Spleen (tissue), 11 donors: ENCODE results near the gene AADACL3. TPM values are rescaled to one million over a fixed set of nuclear protein-coding genes. Genes with fewer than 3 reads are reported as not detected.

ENCODE experiments used
- DNase-seq: peaks from one replicate; pipeline ENCODE4 v3.0.0-alpha.2; 2020
- H3K27ac ChIP-seq, 8 donors: fragments of 200-600 bp; sonication (generic) in 7 of 8; 1 replicate in 4 of 8; 2 replicates in 4 of 8; pipeline versions ENCODE4 v1.5.0 to v1.8.0; 2016 to 2021; ENCODE audit warnings: inconsistent platforms in 4 of 8, mild to moderate bottlenecking in 4 of 8, moderate library complexity in 1 of 8
- H3K27me3 ChIP-seq, 7 donors: fragments of 200-600 bp; sonication (generic) in 6 of 7; replicated peaks in 1 of 7; 1 replicate in 4 of 7; 2 replicates in 3 of 7; pipeline versions ENCODE4 v1.5.0 to v1.8.0; 2016 to 2021; ENCODE audit warnings: inconsistent platforms in 3 of 7, mild to moderate bottlenecking in 1 of 7
- H3K36me3 ChIP-seq, 6 donors: fragments of 200-600 bp; sonication (generic) in 5 of 6; 1 replicate in 4 of 6; 2 replicates in 2 of 6; pipeline versions ENCODE4 v1.5.0 to v1.8.0; 2016 to 2021; ENCODE audit warnings: inconsistent platforms in 2 of 6
- H3K4me1 ChIP-seq, 6 donors: fragments of 200-600 bp; sonication (generic) in 5 of 6; 1 replicate in 3 of 6; 2 replicates in 3 of 6; pipeline versions ENCODE4 v1.5.0 to v1.8.0; 2016 to 2021; ENCODE audit warnings: inconsistent platforms in 3 of 6
- H3K4me3 ChIP-seq, 8 donors: fragments of 200-600 bp; sonication (generic) in 7 of 8; 1 replicate in 4 of 8; 2 replicates in 4 of 8; pipeline versions ENCODE4 v1.5.0 to v1.8.0; 2016 to 2021; ENCODE audit warnings: inconsistent platforms in 4 of 8, mild to moderate bottlenecking in 4 of 8, moderate library complexity in 2 of 8
- H3K9me3 ChIP-seq, 8 donors: fragments of 200-600 bp; sonication (generic) in 7 of 8; 1 replicate in 4 of 8; 2 replicates in 4 of 8; pipeline versions ENCODE4 v1.5.0 to v1.8.0; 2016 to 2021; ENCODE audit warnings: inconsistent platforms in 4 of 8
- CTCF ChIP-seq, 11 experiments: fragments of 200-600 bp in 7 of 11; fragments of 450-650 bp in 4 of 11; sonication (generic) in 4 of 11; IDR thresholded peaks in 8 of 11; conservative IDR thresholded peaks in 3 of 11; 1 replicate in 7 of 11; 2 replicates in 4 of 11; pipeline versions ENCODE4 v1.4.0 to v1.8.0; 2016 to 2021; ENCODE audit warnings: antibody characterized with exemption in 11 of 11, inconsistent platforms in 4 of 11, mild to moderate bottlenecking in 1 of 11
- POLR2A ChIP-seq, 3 donors: fragments of 450-650 bp; IDR thresholded peaks; one replicate each; pipeline ENCODE4 v1.5.1; 2017; ENCODE audit warnings: antibody characterized with exemption in 3 of 3, mild to moderate bottlenecking in 1 of 3
- POLR2AphosphoS5 ChIP-seq, 3 donors: sonication (generic); formaldehyde crosslinking; IDR thresholded peaks; one replicate each; pipeline ENCODE4 v1.5.1; 2017; ENCODE audit warnings: antibody characterized with exemption in 3 of 3
- WGBS, 5 donors: extraction: QIAGEN DNeasy Blood & Tissue Kit in 3 of 5; methylation state at CpG; one replicate each; pipeline versions ENCODE4 v1.1.5 to v1.1.7; 2013 to 2018; 5-methylcytosine and 5-hydroxymethylcytosine counted together
- intact Hi-C: fragments of 100-400 bp; cut with DNase I; formaldehyde crosslinking; loops from one replicate; pipeline ENCODE4 v1.15.0; 2023; ENCODE audit warnings: low total_unique reads
- polyA plus RNA-seq, 3 donors: library from polyadenylated mRNA; stranded (reverse); fragments of 200-250 nt; gene quantifications; one replicate each; pipeline ENCODE4 v1.2.1, GENCODE V29; 2013
- total RNA-seq, 7 donors: library from RNA; depleted of rRNA in 3 of 7; stranded (reverse); fragments of >200 nt in 3 of 7; fragmentation: NEBNext Ultra II Directional in 4 of 7; extraction: Animal tissue kit (Norgen Biotek cat#: 25700) in 4 of 7; gene quantifications; one replicate each; pipeline versions ENCODE4 v1.1.0 to v1.2.1, GENCODE V29; 2016 to 2021
- donor health status: healthy with polysubstance abuse.
- donor health status: DM: no; HTN: no; CAD: no; lungs with moderate emphysema.
- donor health status: DM: no; HTN: no; CAD: no.
- donor health status: Bipolar disorder and iron deficiency.
- donor health status: healthy.
- donor health status: DM: no; HTN: no; CAD: no.
- donor health status: DM: yes; HTN: yes; CAD: no.

Gene AADACL3
- total and polyA plus RNA-seq, 10 donors: not detected

- Histone ChIP-seq H3K36me3 (no peaks in the 10 kb centered on the region), H3K4me3 (no peak overlapping the region), H3K27ac (no peak overlapping the region), H3K27me3 (peaks cover 0 to 18% (median 0%) of the 10 kb centered on the region in 7 donors), H3K4me1 (no peaks in the 10 kb centered on the region), H3K9me3 (peaks cover 0 to 21% (median 10%) of the 10 kb centered on the region in 8 donors)
- DNase-seq: no peak
- TF ChIP-seq CTCF (IDR thresholded peaks at IDR 0.05 in 8 of 11, conservative IDR thresholded peaks at IDR 0.05 in 3 of 11): no peak
- TF ChIP-seq POLR2AphosphoS5 (IDR thresholded peaks at IDR 0.05): no peak
- no peak for TF ChIP-seq POLR2A (IDR thresholded peaks at IDR 0.05)
- WGBS, 5 donors: 74 to 85% (median 81%) methylated on average over 1 of the region's 1 CpG
- intact Hi-C loops: no loop called here
These were observed 38.3 kb upstream of the AADACL3 start for GRCh38 chr1:12677565-12677964.

GRCh38 chr1:12678350-12678749 is 37.6 kb upstream of the AADACL3 start:
- H3K4me3 ChIP-seq: no peak overlapping the region
- peaks cover 0 to 21% (median 10%) of the 10 kb centered on the region in 8 donors for H3K9me3 ChIP-seq
- H3K27ac ChIP-seq: no peak overlapping the region
- H3K36me3 ChIP-seq: no peaks in the 10 kb centered on the region
- H3K27me3 ChIP-seq: peaks cover 0 to 19% (median 0%) of the 10 kb centered on the region in 7 donors
- WGBS, 5 donors: 19 to 63% (median 42%) methylated on average over 2 of the region's 2 CpGs
- DNase-seq: no peak
- intact Hi-C loops: no loop called here
- no peaks in the 10 kb centered on the region for H3K4me1 ChIP-seq
- TF ChIP-seq POLR2A (IDR thresholded peaks at IDR 0.05) (no peak), CTCF (IDR thresholded peaks at IDR 0.05 in 8 of 11, conservative IDR thresholded peaks at IDR 0.05 in 3 of 11) (no peak), POLR2AphosphoS5 (IDR thresholded peaks at IDR 0.05) (no peak)

GRCh38 chr1:12678820-12679219 is 37.1 kb upstream of the AADACL3 start:
- WGBS, 5 donors: 85 to 94% (median 91%) methylated on average over 3 of the region's 3 CpGs

GRCh38 chr1:12690156-12690555 is 25.8 kb upstream of the AADACL3 start:
- Histone ChIP-seq H3K36me3 (no peaks in the 10 kb centered on the region), H3K27ac (peak overlapping the region in 3 of 8 donors; percentile 29 to 74 (median 72)), H3K4me3 (no peak overlapping the region), H3K27me3 (peaks cover 0 to 21% (median 0%) of the 10 kb centered on the region in 7 donors), H3K9me3 (no peaks in the 10 kb centered on the region), H3K4me1 (no peaks in the 10 kb centered on the region)
- WGBS, 5 donors: 64 to 82% (median 76%) methylated on average over 2 of the region's 2 CpGs
- intact Hi-C loops: no loop called here
- DNase-seq: no peak
- TF ChIP-seq POLR2A (IDR thresholded peaks at IDR 0.05) (no peak), POLR2AphosphoS5 (IDR thresholded peaks at IDR 0.05) (no peak), CTCF (IDR thresholded peaks at IDR 0.05 in 8 of 11, conservative IDR thresholded peaks at IDR 0.05 in 3 of 11) (no peak)

More at GRCh38 chr1:12678820-12679219, 37.1 kb upstream of the AADACL3 start:
- Histone ChIP-seq H3K4me1 (no peaks in the 10 kb centered on the region), H3K4me3 (no peak overlapping the region), H3K27ac (no peak overlapping the region), H3K9me3 (peaks cover 0 to 21% (median 10%) of the 10 kb centered on the region in 8 donors), H3K27me3 (peaks cover 0 to 24% (median 0%) of the 10 kb centered on the region in 7 donors), H3K36me3 (no peaks in the 10 kb centered on the region)
- intact Hi-C loops: no loop called here
- TF ChIP-seq CTCF (IDR thresholded peaks at IDR 0.05 in 8 of 11, conservative IDR thresholded peaks at IDR 0.05 in 3 of 11): no peak
- TF ChIP-seq POLR2AphosphoS5 (IDR thresholded peaks at IDR 0.05): no peak
- TF ChIP-seq POLR2A (IDR thresholded peaks at IDR 0.05): no peak
- DNase-seq: no peak
